IMR-90 (cell line): ENCODE data around the gene DEDD2. TPM values are rescaled to one million over a fixed set of nuclear protein-coding genes. Genes with fewer than 3 reads are reported as not detected.

Experiments
- ATAC-seq: fragments of 200-7000 bp; cut with Tn5 transposase; 2 replicates; pipeline ENCODE4 v1.9.1; 2020; ENCODE audit warnings: low read depth, mild to moderate bottlenecking, moderate library complexity
- BruUV-seq: library from RNA; stranded (reverse); fragments of 400-500 nt; replicated peaks from 2 replicates; lab custom pipeline; 2021; lab: Mats Ljungman, UMichigan
- CTCF ChIA-PET: fragments of 300-600 bp; formaldehyde crosslinking; extraction: SDS; loops from one replicate; lab custom pipeline; 2021; ENCODE audit warnings: antibody characterized with exemption; lab: Yijun Ruan, JAX
- POLR2A ChIA-PET: fragments of 300-600 bp; sonication (Branson Sonifier 250); formaldehyde crosslinking; loops from one replicate; lab custom pipeline; 2022; ENCODE audit warnings: antibody characterized with exemption; ENCODE audit not compliant: unreplicated experiment; lab: Charles Lee
- DNase-seq: peaks from one replicate; pipeline ENCODE4 v3.0.0; 2013
- H2AFZ ChIP-seq: replicated peaks from 2 replicates; pipeline ENCODE3; 2013; ENCODE audit warnings: low read length, mild to moderate bottlenecking; ENCODE audit not compliant: poor library complexity
- H2AK5ac ChIP-seq: 2 replicates; pipeline ENCODE4 v1.6.1; 2013; ENCODE audit warnings: low read depth, low read length, inconsistent platforms
- H2AK9ac ChIP-seq: replicated peaks from 2 replicates; pipeline ENCODE3; 2013; ENCODE audit warnings: mild to moderate bottlenecking, low read depth, low read length, moderate library complexity; ENCODE audit not compliant: poor library complexity
- H2BK120ac ChIP-seq: 2 replicates; pipeline ENCODE4 v1.6.1; 2013; ENCODE audit warnings: low read depth, low read length, inconsistent platforms
- H2BK15ac ChIP-seq: 3 replicates; pipeline ENCODE4 v1.6.1; 2013; ENCODE audit warnings: low read depth, low read length, inconsistent platforms
- H2BK20ac ChIP-seq: 2 replicates; pipeline ENCODE4 v1.6.1; 2013; ENCODE audit warnings: low read depth, mild to moderate bottlenecking, inconsistent platforms, low read length, moderate library complexity
- H2BK5ac ChIP-seq: 2 replicates; pipeline ENCODE4 v1.6.1; 2013; ENCODE audit warnings: mild to moderate bottlenecking, low read depth, low read length, inconsistent platforms; ENCODE audit not compliant: poor library complexity, severe bottlenecking
- H3K14ac ChIP-seq: replicated peaks from 2 replicates; pipeline ENCODE4 v1.6.1; 2013; ENCODE audit warnings: low read depth, low read length, inconsistent platforms
- H3K18ac ChIP-seq: 2 replicates; pipeline ENCODE4 v1.6.1; 2013; ENCODE audit warnings: low read depth, low read length, control low read depth
- H3K23ac ChIP-seq: 2 replicates; pipeline ENCODE4 v1.6.1; 2013; ENCODE audit warnings: low read depth, low read length, inconsistent platforms
- H3K27ac ChIP-seq: 2 replicates; pipeline ENCODE4 v1.5.1; 2013; ENCODE audit warnings: mild to moderate bottlenecking, control low read depth, low read length; ENCODE audit not compliant: insufficient read depth
- H3K27me3 ChIP-seq: 2 replicates; pipeline ENCODE4 v1.6.1; 2013; ENCODE audit warnings: low read length; ENCODE audit not compliant: control insufficient read depth, insufficient read depth
- H3K36me3 ChIP-seq: 2 replicates; pipeline ENCODE4 v1.6.1; 2013; ENCODE audit warnings: low read length, mixed read lengths; ENCODE audit not compliant: control insufficient read depth, insufficient read depth
- H3K4ac ChIP-seq: 2 replicates; pipeline ENCODE4 v1.6.1; 2013; ENCODE audit warnings: low read depth, low read length, inconsistent platforms
- H3K4me1 ChIP-seq: 2 replicates; pipeline ENCODE4 v1.6.1; 2013; ENCODE audit warnings: low read length, mixed read lengths; ENCODE audit not compliant: control insufficient read depth, insufficient read depth
- H3K4me2 ChIP-seq: 2 replicates; pipeline ENCODE4 v1.6.1; 2013; ENCODE audit warnings: low read depth, mild to moderate bottlenecking, control low read depth, low read length, moderate library complexity
- H3K4me3 ChIP-seq: 2 replicates; pipeline ENCODE4 v1.5.1; 2013; ENCODE audit warnings: low read depth, mild to moderate bottlenecking, control low read depth, low read length, moderate library complexity; ENCODE audit not compliant: insufficient read depth
- H3K56ac ChIP-seq: 2 replicates; pipeline ENCODE4 v1.6.1; 2013; ENCODE audit warnings: low read length, inconsistent platforms; ENCODE audit not compliant: insufficient read depth; ENCODE audit errors: extremely low read depth
- H3K79me1 ChIP-seq, 2 experiments: 2 replicates each; pipeline ENCODE4 v1.6.1; 2013; ENCODE audit warnings: low read length in 2 of 2, inconsistent platforms in 1 of 2, low read depth in 1 of 2
- H3K9ac ChIP-seq: 2 replicates; pipeline ENCODE4 v1.6.1; 2013; ENCODE audit warnings: low read depth, low read length, control low read depth
- H3K9me1 ChIP-seq: 2 replicates; pipeline ENCODE4 v1.6.1; 2013; ENCODE audit warnings: low read length, inconsistent platforms; ENCODE audit not compliant: insufficient read depth
- H3K9me3 ChIP-seq: 2 replicates; pipeline ENCODE4 v1.6.1; 2013; ENCODE audit warnings: low read length; ENCODE audit not compliant: control insufficient read depth, insufficient read depth
- H4K20me1 ChIP-seq: 2 replicates; pipeline ENCODE4 v1.6.1; 2013; ENCODE audit warnings: low read length, inconsistent platforms; ENCODE audit not compliant: insufficient read depth
- H4K5ac ChIP-seq: 2 replicates; pipeline ENCODE4 v1.6.1; 2013; ENCODE audit warnings: mild to moderate bottlenecking, low read depth, low read length, control low read depth
- H4K8ac ChIP-seq, 2 experiments: 2 replicates each; pipeline ENCODE4 v1.6.1; 2013; ENCODE audit warnings: low read depth in 2 of 2, low read length in 2 of 2, control low read depth in 1 of 2, inconsistent platforms in 1 of 2
- H4K91ac ChIP-seq: 2 replicates; pipeline ENCODE4 v1.6.1; 2013; ENCODE audit warnings: low read depth, low read length, inconsistent platforms; ENCODE audit not compliant: insufficient read depth
- BHLHE40 ChIP-seq: fragments of 150-350 bp; IDR thresholded peaks from 2 replicates; pipeline ENCODE4 v1.6.1; 2016; ENCODE audit warnings: mild to moderate bottlenecking, low read depth, low read length
- FOS ChIP-seq: fragments of 150-350 bp; IDR thresholded peaks from 2 replicates; pipeline ENCODE4 v1.6.1; 2016; ENCODE audit warnings: low read depth, low read length
- MAZ ChIP-seq: IDR thresholded peaks from 2 replicates; pipeline ENCODE4 v1.6.1; 2012; ENCODE audit warnings: low read depth, mild to moderate bottlenecking, low read length, improper control_type of control experiment, moderate library complexity, borderline replicate concordance
- RFX5 ChIP-seq: IDR thresholded peaks from 2 replicates; pipeline ENCODE4 v1.8.0; 2012; ENCODE audit warnings: low read depth, mild to moderate bottlenecking, low read length, moderate library complexity
- WGBS, 2 experiments: methylation state at CpG; one replicate each; pipeline versions ENCODE4 v1.1.5 to v1.1.7; 2013; ENCODE audit warnings: missing lambda C conversion rate in 2 of 2; ENCODE audit not compliant: insufficient read length in 1 of 2; ENCODE audit errors: extremely low coverage in 2 of 2; 5-methylcytosine and 5-hydroxymethylcytosine counted together
- dilution Hi-C: fragments of 300-500 bp; cut with HindIII; formaldehyde crosslinking; loops from one replicate; pipeline ENCODE4 v1.14.3; 2018; ENCODE audit warnings: low sequenced_read_pairs; ENCODE audit not compliant: unreplicated experiment
- in situ Hi-C: fragments of 300-500 bp; cut with MboI; formaldehyde crosslinking; loops from 3 replicates; pipeline ENCODE4 v1.14.3; 2019; ENCODE audit warnings: low sequenced_read_pairs, inconsistent platforms, mixed read lengths
- intact Hi-C: fragments of 100-400 bp; cut with micrococcal nuclease; formaldehyde crosslinking; loops from 2 replicates; pipeline ENCODE4 v1.10.0; 2022
- polyA plus RNA-seq, 3 experiments: library from polyadenylated mRNA; depleted of rRNA; stranded (reverse); fragments of >200 nt; gene quantifications; 2 replicates each; pipeline ENCODE4 v1.2.3, GENCODE V29; 2012; ENCODE audit warnings: low replicate concordance in 1 of 3
- total RNA-seq: library from RNA; depleted of rRNA; stranded (reverse); fragments of >200 nt; gene quantifications from 2 replicates; pipeline ENCODE4 v1.2.3, GENCODE V29; 2012

Gene DEDD2
- total and polyA plus RNA-seq, 2 of the 4 experiments (the other 2 are of a cell fraction): 8.2 to 21.0 TPM

- peak; percentile 94 for ATAC-seq
- Histone ChIP-seq H3K18ac (peak overlapping the region; percentile 72; the same call in 1 of the 2 replicates), H3K56ac (peak overlapping the region; percentile 55; the same call in 1 of the 2 replicates), H4K91ac (peak overlapping the region; percentile 92), H3K27me3 (no peaks in the 10 kb centered on the region), H2AFZ (peak overlapping the region; percentile 78), H3K9me1 (peaks cover 33% of the 10 kb centered on the region), H4K20me1 (no peaks in the 10 kb centered on the region; the same call in none of the 2 replicates), H3K4ac (peak overlapping the region; percentile 98), H3K4me2 (peak overlapping the region; percentile 40; the same call in 1 of the 2 replicates), H3K36me3 (peaks cover 40% of the 10 kb centered on the region), H2BK15ac (peak overlapping the region; percentile 91; the same call in 2 of the 3 replicates), H2AK5ac (peak overlapping the region; percentile 94), H3K23ac (peak overlapping the region; percentile 97), H3K4me1 (peaks cover 13% of the 10 kb centered on the region), H2AK9ac (peak overlapping the region; percentile 94), H4K5ac (no peak overlapping the region; the same call in 1 of the 2 replicates), H2BK5ac (peak overlapping the region; percentile 97), H2BK20ac (peak overlapping the region; percentile 96), H3K9ac (no peak overlapping the region), H3K79me1 (peaks cover 17 to 86% of the 10 kb centered on the region in 2 experiments), H3K14ac (peak overlapping the region; percentile 93), H3K27ac (peak overlapping the region; percentile 65), H3K9me3 (no peaks in the 10 kb centered on the region), H4K8ac (peak overlapping the region; percentile 21 to 90), H2BK120ac (peak overlapping the region; percentile 98), H3K4me3 (no peak overlapping the region)
- in situ Hi-C loops: no loop called here
- 0 out of 2 replicates have a peak, but pooled peaks have one; percentile 8 for TF ChIP-seq BHLHE40
- peak; percentile 81 for TF ChIP-seq FOS
- TF ChIP-seq RFX5: no peak
- peak; percentile 71; the same call in 1 of the 2 replicates for TF ChIP-seq MAZ
- intact Hi-C loops: no loop called here
- dilution Hi-C loops: no loop called here
- POLR2A ChIA-PET: interaction anchor here (0.5 kb wide), 1 partner anchor 20 kb away, joined by 3 read pairs; no protein-coding TSS in a partner anchor
- CTCF ChIA-PET: no interaction called here
- 7% methylated on average over 3 of the region's 6 CpGs; no CpG with 5 or more reads in 1 of the 2 experiments for WGBS, 2 experiments
- no TSS peak for BruUV-seq
- peak; percentile 89 for DNase-seq
Measured at GRCh38 chr19:42207767-42208271, 9.7 kb downstream of the DEDD2 start.
